Hindlimb muscle (tissue), 1 donor: ENCODE data around the gene PLEKHB1. TPM values are rescaled to one million over a fixed set of nuclear protein-coding genes. Genes with fewer than 3 reads are reported as not detected.
A peak's percentile ranks its signal among the peaks of the same experiment; 100 is the strongest.

Source experiments
- DNase-seq: peaks from one replicate; pipeline ENCODE4 v3.0.0-alpha.2; 2013
- polyA plus RNA-seq: library from polyadenylated mRNA; unstranded; fragments of 120-200 nt; gene quantifications from one replicate; pipeline ENCODE4 v1.2.1, GENCODE V29; 2013; ENCODE audit not compliant: insufficient read length

Gene PLEKHB1, protein sequence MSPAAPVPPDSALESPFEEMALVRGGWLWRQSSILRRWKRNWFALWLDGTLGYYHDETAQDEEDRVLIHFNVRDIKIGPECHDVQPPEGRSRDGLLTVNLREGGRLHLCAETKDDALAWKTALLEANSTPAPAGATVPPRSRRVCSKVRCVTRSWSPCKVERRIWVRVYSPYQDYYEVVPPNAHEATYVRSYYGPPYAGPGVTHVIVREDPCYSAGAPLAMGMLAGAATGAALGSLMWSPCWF
- polyA plus RNA-seq: 0.99 TPM

DNA sequence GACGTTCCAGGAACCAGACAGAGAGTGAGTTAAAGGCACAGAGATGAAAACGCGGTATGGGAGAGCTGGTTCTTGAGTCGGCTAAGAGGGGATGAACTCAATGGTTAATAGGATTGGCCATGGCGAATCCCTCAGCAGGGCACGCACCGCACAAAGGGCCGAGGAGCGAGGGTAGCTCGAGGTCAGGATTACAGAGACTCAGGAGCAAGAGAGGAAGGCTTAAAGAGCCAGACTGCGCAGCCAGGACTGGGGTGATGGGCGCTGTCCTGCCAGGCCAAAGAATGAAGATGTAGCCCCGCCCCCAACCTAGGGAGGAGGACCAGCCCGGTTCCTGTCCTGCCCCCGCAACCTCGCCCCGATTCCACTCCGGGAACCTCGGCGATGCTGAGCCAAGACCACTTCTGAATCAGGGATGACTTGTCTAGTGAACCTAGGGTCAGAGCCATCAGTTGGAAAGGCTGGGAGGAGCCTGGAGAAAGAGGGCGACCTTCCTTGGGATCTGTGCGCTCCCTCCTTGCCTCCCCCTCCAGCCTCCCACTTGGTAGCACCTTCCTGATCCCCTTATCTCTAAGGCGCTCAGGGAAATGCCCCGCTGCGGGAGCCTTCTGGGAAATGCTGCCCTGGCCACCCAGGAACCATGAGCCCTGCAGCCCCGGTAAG, at the start of gene PLEKHB1:
PLEKHB1 (plus strand) TSS at position 610 of the 660 bp plus-strand sequence; CDS start at position 638, 28 bp downstream.
- DNase-seq: no peak

DNA sequence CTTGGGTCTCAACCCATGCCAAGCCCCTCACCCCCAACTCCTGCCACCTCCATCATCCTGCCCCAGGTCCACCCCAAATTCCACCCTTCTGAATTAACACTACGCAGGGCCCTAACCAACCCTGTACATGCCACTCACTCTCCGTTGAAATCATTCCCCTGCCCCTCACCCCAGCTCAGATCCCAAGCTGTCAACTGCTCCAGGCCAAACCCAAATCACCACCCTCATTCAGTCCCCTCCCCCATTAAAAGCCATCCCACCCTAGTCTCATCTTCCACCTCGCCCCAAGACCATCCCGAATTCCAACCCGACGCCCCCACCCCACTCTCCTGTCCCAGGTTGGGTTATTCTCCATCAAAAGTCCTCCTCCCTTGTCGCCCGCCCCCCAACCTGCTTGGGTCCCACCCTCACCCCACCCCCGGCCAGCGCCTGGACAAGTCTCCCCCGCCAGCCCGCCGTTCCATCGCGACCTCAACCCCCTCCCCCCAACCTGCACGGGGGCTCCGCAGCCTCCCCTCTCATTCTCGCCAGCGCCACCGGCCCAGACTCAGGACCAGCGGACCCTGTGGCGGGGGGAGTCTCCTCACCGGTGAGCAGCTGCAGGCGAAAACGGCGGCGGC, 48.9 kb upstream of the PLEKHB1 start:
- DNase-seq: peak; percentile 8

DNA sequence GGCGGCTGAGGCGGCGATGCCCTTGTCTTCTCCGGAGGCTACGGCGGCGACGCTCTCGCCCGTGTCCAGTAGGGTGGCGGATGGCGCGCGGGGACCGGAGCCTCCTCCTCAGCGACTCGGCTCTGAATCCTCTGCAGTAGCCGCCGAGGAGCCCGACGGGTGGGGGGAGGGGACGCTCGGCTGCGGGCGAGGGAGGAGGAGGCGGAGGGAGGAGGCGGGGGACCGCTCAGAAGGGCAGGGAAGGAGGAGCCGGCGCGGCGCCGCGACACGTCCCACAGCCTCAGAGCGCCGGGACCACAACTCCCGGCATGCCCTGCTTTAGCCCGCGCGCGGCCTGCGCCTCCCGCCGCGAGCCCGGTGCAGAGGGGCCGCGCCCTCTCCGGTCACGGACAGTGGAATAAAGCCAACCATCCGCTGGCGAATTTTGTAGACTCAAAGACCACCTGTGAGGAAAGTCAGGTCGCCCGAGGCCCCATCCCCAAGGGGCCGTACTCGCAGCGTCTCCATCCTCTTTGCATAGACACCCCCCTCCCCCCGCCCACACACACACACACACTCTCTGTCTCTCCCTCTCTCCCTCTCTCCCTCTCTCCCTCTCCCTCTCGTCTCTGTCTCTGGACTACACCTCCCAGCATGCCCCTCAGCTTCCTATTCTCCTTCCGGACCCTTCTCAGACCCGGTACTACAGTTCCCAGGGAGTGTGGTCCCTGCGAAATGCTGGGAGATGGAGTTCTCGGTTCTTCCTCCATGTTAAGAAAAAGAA, 48.2 kb upstream of the PLEKHB1 start, which contains the start of gene FAM168A:
FAM168A (minus strand) TSS at position 157 of the 763 bp plus-strand sequence. CDS start 129,638 bp downstream, outside the sequence.
- DNase-seq: peak; percentile 98

DNA sequence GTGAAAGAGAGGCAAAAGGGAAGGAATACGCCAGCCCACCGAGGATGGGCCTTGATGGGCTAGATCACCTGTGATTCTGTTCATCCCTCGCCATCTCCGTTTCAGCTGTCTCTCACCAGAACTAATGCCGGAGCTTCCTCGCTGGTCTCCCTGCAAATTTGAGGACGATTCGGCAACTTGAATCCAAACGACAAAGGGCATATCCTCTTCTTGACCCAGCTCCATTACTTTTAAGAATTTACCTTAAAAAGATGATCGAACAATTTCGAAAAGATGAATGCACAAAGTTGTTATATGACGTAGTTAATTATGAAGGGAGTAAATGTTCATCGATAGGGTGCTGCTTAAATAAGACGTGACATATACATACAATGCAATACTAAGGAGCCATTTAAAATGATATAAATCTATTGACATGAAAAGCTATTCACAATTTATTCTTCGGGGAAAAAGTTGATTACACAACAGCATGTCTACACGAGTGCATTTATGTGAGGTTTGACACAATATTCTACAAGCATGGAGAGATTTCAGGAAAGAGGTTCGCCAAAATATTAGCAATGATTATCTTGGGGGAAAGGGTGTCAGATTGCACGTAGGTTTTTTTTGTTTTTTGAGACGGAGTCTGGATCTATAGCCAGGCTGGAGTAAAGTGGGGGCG, 47.5 kb upstream of the PLEKHB1 start:
- DNase-seq: no peak

DNA sequence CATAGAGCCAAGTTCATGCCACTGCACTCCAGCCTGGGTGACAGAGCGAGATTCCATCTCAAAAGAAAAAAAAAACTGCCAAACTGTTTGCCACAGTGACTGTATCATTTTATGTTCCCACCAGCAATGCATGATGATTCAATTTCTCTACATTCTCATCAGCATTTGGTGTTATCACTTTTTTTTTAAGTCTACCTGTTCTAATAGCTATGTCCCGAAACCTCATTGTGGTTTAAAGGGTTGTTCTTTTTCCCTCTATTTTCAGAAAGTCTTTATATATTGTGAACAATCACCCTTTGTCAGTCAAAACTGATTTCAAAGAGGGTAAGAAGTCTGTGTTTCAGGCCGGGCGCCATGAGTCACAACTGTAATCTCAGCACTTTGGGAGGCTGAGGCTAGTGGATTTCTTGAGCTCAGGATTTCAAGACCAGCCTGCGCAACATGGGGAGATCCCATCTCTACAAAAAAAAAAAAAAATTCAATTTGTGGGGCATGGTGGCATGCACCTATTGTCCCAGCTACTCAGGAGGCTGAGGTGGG, 33.7 kb upstream of the PLEKHB1 start:
- no peak for DNase-seq

DNA sequence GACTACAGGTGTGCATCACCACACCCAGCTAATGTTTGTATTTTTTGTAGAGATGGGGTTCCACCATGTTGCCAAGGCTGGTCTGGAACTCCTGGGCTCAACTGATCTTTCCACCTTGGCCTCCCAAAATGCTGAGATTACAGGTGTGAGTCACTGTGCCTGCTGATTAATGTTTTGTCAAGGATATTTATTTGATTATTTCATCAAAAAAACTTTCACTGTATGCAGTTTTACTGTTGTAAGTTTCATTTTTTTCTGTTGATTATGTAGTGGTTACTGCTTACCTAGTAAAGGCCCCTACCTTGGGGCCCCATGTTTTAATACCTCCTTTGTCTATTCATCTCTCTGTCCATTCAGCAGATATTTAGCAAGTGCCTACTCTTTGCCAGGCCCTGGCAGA, 31.8 kb upstream of the PLEKHB1 start:
- DNase-seq: no peak

DNA sequence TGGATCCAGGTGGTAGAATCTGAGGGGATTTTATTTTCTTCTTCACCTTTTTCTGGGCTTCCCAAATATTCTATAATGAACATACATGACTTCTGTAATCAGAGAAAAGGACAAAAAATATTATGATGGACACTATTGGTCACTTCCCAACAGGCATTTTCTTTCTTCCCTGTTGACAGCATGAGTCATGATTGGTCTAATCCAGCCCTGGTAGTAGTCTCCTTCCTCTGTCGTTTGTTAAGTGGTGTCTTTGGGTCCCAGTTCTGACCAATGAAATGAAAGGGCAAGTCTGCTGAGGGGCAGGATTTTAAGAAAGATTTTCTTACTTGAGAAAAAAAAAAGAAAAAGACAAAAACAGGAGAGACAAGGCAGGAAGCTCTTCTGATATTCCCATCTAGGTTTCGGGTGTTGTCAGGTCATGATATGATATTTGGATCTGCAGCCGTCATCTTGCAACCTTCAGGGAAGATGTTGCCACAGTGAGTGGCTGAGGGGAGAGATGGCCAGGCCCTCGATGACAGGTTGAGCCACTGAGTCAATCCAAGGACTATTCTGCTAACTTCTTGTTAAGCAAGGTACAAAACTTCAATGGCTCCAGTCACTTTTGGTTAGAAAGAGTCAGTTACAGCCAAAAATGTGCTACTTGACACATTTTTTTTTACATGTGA, 23.3 kb upstream of the PLEKHB1 start:
- DNase-seq: no peak

DNA sequence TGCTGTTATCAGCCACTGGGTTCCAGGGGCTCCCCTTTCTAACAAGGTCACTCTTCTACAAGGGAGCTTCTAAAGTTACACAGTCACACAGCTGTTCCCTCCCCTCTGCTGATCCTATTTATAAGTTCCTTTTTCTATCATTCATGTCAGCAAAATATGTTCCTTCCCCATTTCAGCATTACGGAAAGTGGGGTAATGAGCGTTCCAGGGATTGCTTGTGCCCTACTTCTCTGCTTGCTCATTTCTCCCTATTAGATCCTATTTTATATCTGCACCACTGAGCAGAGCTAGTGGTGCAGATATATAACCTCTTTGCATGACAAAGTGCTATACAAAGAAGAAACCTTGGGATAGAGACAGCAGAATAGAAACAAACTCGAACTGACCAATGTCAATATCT, 22.7 kb upstream of the PLEKHB1 start:
- no peak for DNase-seq

DNA sequence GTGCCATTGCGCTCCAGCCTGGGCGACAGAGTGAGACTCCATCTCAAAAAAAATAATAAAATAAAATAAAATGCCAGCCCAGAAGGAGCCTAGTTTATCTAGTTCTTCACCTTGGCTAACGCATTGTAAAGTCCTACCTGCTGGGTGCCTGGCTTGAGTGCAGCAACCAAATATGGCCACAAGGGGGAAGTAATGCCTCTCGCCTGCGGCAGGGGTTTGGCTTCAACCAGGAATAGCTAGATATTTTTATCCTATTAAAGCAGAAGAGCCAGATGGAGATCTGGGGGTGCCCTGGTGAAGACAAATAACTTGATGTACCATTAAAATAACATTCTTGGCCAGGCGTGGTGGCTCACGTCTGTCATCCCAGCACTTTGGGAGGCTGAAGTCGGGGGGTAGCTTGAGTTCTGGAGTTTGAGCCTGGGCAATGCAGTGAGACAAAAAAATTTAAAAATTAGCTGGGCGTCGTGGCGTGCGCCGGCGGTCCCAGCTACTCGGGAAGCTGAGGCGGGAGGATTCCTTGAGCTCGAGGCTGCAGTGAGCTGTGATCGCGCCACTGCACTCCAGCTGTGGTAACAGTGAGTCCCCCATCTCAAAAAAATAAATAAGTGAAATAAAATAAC, 20.6 kb upstream of the PLEKHB1 start:
- peak; percentile 73 for DNase-seq

DNA sequence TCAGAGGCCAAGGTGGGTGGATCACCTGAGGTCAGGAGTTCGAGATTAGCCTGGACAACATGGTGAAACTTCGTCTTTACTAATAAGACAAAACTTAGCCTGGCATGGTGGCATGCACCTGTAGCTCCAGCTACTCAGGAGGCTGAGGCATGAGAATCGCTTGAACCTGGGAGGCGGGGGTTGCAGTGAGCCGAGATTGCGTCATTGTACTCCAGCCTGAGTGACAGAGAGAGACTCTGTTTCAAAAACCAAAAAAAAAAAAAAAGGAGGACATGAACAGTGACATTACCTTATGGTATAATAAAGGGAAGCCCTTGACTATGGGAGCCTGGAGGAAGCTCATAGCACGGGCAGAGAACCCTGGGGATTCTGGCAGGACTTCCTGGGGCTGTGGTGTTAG, 16.5 kb upstream of the PLEKHB1 start:
- no peak for DNase-seq

DNA sequence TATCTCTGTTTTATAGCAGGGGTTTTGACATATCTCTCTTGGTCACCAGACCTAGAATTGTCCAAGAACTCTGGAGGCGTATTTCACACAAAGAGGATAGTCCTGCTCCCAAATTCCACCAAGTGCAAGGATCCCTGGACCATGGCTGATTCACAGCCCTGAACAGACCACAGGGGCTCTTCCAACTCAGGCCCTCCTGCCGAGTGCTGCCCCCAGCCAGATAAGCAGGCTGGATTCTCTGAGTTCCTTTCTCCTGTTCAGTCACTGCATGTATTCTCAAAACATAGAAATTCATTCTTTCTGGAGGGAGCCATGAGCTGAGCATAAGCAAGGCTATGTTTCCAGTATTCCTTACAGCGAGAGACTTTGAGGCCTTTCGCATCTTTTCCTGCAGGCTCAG, 13.4 kb upstream of the PLEKHB1 start:
- DNase-seq: no peak

DNA sequence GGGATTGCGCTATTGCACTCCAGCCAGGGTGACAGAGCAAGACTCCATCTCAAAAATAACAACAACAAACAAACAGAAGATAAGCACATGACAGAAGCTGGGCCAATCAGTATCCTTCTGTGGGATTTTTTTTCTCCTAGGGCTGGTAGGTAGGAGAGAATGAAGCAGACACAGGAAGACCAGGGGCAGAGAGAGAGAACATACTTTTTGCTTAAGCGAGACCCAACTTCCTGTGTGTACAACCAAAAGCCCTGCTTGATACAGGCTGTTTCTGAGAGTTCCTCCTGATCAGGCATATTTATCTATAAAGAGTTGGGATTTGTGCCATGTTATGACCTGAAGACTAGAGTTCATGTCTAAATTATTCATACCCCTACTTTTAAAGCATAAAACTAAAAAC, 12.4 kb upstream of the PLEKHB1 start:
- no peak for DNase-seq

DNA sequence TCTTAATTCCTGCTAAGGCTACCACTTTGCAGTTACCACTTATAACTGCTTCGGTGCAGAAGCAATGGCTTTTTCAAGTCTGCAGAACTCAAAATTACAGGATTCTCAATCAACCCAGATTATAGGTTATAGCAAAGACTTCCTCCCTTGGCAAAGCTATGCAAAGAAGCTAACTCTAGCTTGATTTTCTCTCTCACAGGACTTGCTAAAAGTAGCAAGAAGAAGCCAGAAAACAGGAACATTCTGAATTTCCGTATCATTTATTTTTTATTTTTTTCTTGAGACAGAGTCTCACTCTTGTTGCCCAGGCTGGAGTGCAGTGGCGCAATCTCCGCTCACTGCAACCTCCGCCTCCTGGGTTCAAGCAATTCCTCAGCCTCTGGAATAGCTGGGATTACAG, 10.7 kb upstream of the PLEKHB1 start:
- no peak for DNase-seq

DNA sequence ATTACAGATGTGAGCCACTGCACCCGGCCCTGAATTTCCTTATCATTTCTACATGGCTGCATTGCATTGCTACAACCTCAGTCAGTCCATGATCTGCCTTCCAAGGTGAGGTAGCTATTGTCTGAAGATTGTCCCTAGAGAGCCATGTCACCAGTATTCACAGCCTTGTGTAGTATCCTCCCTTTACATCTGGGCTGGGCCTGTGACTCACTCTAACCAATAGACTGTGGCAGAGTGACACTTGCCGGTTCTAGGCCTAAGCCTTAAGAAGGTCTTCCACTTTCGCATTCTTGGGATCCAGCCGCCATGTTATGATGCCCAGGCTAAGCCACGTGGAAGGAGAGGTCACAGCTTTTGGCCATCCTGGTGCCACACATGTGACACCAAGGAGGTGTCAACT, 10.1 kb upstream of the PLEKHB1 start:
- no peak for DNase-seq

DNA sequence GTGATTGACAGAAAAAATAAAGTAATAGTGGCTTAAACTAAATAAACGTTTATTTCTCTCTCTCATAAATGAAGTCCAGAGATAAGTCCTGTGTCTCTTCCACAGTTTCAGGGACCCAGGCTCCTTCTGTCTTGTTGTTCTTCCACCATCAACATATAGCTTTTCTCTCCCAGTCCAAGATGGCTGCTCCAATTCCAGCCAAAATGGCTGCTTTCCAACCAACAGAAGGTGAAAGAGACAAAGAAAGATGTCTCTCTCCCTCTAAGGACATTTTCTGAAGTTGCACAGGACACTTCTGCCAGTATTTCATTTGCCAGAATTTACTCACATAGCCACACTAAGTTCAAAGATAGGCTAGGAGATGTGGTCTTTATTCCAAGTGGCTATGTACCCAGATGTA, 9.4 kb upstream of the PLEKHB1 start:
- no peak for DNase-seq

DNA sequence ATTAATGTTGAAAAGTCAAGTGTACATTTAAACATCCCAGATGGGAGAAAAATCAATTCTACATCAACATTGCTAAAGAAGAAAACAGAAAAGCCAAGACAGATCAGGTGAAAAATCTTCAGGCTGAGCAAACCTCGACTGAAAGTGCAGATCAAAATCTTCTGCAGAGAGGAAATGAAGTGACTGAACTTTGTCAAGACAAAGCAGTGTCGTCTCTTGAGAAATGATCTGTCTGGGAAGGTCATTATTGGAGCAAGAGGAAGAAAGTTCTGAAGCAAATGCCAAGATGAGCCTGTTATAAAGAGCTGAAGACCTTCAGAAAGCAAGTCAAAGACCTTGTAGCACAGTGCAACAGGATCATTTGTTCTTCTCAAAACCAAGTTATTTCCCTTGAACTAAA, 5.8 kb upstream of the PLEKHB1 start:
- no peak for DNase-seq

DNA sequence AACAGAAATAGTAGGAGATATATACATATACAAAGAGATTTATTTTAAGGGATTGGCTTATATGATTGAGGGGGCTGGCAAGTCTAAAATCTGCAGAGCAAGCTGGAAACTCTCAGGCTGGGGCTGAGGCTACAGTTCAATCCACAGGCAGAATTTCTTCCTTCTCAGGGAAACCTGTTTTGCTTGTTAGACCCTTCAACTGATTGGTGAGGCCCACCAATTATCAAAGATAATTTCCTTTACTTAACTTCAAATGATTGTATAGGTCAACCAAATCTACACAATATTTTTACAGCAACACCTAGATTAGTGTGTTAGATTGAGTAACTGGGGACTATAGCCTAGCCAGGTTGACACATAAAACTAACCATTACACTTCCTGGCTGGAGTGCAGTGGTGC, 4.7 kb upstream of the PLEKHB1 start:
- DNase-seq: no peak

DNA sequence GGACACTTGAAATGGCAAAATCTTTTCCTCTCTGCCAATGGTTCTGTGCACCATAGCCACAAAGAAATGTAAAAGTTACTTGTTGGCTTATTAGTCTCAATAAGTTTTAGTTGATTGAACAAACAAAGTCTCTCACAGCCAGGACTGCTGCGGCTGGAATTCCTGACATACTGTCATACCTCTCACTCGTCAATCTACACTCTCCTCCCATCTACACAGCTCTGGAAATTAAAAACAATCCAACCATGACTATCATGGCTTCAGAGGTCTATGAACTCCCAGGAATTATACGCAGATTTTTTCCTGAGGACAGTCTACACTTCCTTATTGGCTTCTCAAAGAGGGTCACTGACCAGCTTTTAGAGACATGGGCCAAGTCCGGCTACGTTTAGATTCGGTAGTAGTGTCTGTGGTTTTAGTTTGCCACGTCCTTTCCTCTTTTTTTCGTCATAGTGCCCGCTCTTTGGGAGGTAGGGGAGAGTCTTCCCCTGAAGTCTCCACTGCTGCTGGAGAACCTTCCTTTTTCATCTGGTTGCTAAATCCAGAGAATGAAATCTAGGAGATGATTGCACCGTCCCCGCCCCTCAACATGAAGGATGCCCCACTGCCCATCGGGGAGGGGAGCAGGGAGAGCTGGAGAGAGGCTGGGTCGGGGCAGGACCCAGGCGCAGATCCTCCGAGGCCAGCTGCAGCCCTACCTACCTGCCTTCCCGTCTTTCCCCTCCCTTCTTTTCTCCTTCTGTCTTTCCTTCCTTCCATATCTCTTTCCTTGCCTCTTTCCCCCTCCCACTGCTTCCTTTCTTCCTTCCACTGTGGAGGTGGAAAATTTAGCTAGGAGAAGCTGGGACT, 1.0 kb upstream of the PLEKHB1 start:
- DNase-seq: no peak

DNA sequence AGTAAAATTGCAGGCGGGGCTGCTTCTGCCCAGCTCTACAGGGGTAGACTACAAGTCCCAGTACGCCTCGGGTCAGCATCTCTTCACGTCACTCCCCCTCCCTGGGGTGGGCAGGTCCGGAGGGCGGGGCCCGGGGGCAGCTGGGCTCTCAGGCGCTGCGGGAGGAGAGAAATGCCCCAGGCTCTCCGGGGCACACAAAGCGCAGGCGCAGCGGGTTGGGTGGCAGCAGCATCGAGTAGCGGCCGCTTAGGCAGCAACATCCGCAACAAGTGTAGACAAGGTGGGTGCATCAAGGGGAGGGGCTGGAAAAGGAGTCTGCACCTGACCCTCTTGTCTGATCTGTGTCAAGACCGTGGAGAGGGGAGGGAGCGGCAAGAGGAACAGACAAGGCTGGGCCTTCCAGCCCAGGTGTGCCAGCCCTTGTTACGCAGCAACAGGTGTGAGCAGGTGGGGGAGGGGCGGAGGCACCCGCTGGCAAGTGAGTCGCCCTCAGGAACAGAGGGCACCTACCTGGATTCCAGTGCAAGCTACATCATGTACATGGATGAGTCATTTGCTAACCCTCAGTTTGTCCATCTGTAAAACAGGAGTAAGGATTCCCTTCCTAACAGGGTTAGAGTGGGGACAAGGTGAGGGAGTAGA, 1.2 kb downstream of the PLEKHB1 start:
- DNase-seq: peak; percentile 60

DNA sequence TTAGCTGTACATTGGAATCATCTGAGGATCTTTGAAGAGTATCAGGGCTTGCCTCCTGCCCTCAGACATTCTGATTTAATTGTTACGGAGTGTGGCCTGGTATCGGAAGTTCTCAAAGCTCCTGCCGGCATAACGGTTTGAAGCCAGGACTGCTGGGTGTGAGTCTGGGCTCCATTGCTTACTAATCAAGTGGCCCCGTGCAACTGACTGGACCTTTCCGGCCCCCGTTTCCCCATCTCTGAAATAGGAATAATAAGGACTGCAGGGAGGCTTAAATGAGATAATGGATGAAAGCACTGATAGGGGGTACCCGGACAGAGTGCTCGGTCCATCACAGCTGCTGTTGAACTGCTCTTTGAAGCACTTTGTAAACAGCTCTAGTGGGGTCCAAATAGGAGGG, 1.7 kb downstream of the PLEKHB1 start:
- no peak for DNase-seq
